Activated T-cell treated with anti-CD3 and anti-CD28 coated beads, Interleukin-2, amount 50 U/mL, for 48 hours (primary cell): Measurements from ENCODE around the gene SLC7A6OS.

Experiments used
- DNase-seq, 2 experiments: peaks; one replicate each; pipeline ENCODE4 v3.0.0-alpha.2; 2020

The SLC7A6OS gene

DNA sequence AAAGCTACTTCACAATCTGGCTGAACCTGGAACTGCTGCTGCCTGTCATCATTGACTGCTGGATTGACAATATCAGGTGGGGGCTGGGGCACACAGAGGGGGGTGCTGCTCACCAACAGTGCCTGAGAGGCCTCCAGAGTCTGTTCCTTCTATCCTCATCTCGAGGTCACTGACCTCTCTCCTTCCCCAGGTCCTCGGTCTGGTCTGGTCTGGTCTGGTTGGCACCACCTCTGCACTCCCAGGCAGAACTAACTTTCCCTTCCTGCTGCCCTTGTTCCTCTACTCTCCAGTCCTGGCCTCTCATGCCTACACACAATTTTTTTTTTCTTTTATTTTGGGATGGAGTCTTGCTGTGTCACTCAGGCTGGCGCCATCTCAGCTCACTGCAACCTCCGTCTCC, 61.4 kb downstream of the SLC7A6OS start:
- no peak for DNase-seq
